ENCODE results near the gene RUFY3.
"Not testable (repeated sequence)": the region's sequence is repeated elsewhere in the genome, so short reads cannot be mapped to it uniquely, and the experiment has no call there.

Gene RUFY3

DNA sequence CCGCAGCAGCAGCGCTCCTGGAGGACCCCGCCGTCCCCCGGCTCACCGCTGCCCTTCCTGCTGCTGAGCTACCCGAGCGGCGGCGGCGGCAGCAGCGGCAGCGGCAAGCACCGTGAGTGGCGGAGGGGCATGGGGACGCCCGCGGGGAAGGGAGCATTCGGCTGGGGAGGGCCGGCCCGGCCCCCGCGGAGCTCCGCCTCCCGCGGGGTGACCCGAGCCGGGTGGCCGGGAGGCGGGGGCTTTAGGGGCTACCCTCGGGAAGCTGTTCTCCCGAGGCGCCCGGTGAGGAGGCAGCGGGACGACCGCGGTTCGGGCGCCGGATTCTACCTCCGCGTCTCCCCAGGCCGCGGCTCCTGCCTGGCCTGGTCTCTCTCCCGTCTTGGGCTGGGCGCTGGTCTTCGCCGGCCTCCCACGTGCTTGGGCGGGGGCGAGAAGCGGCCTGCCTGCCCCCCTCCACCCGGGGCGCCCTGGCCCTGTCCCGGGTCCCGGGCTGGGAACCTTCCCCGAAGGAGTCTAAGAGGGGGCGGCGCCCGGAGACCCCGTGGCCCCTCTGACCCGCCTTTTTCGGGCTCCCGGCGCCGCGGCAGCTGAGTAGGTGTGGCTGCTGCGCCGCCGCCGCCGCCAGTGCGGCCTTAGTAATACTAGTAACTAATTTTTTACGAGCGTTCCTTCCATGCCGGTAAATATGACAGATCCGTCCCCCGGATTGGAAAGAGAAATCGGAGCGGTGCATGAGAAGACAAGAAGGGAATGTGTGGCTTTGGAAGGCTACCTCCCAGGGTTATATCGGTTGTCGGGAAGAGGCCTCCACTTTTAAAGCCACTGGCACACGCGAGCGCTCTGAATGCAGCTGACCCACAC lies 16.4 kb upstream of the RUFY3 start:
- FAIRE-seq, result peak; percentile 67

DNA sequence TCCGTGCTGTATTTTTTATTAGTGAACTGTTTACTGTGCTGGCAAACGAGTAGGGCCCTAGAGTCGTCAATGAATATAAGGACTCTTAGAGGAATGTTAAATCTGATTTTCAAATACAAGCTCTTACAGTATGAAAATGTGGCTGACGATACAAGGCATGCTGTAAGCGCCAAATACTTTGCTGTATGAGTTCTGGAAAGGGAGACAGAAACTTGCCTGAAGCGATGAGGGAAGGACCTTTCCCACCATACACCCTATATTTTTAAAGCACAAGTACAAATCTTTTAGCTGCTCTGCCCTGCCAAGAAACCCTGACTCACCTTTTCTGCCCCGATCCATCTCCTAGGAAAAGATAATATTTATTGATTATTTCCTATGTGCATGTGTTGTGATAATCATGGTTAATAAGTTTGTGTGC lies 15.7 kb upstream of the RUFY3 start:
- DNase-seq (ENCODE audit: extremely low spot score, insufficient read length, low read depth) (no peak), FAIRE-seq (no peak)

More for the DNA sequence above, 16.4 kb upstream of the RUFY3 start:
- peak; percentile 56 for DNase-seq (ENCODE audit: extremely low spot score, insufficient read length, low read depth)

DNA sequence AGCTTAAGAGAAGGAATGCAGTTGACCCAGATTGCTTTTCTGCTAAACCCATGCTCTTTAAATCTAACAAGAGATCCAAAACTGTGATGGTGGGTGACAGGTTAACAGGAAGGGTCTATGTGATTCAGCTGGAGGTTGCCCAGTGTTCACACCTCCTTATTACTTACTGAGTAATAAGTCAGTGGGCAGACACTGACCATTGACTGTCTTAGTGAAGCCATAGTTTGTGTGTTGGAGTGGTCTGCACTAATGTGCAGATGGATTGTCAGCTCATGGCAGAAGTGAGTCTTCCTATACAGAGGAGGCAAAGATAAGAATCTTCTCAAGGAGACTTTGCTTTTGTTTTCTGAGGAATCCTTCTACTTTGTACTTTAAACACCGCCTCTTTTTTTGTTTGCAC lies 15.2 kb upstream of the RUFY3 start:
- FAIRE-seq, result no peak
- no peak for DNase-seq (ENCODE audit: extremely low spot score, insufficient read length, low read depth)

DNA sequence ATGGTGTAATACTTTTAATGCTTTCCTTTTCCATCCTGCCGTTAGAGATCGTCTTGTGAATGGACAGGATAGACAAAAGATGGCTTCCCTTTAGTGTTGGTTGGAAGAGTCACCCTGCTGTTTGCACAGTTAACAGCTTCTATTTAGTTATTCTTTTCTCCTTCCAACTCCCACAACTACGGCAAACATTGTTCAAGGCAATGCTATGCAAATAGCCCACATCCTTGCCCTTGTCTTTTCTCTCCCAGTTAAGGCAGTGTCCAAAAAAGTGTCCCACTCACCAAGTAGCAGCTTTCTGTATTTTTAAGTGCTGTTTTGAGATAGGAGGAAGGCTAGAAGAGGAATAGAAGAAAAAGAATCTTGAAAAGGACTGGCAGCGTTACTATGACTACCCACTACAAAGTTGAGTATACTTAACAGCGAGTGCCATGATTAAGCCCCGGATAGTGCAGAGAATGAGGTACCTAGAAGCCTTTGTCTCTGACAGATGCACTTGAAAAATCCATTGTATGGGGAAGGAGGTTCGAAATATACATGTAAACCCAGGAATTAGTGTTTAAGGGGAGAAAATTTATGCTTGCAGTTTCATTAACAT lies 12.1 kb upstream of the RUFY3 start:
- DNase-seq (ENCODE audit: extremely low spot score, insufficient read length, low read depth), result no peak

DNA sequence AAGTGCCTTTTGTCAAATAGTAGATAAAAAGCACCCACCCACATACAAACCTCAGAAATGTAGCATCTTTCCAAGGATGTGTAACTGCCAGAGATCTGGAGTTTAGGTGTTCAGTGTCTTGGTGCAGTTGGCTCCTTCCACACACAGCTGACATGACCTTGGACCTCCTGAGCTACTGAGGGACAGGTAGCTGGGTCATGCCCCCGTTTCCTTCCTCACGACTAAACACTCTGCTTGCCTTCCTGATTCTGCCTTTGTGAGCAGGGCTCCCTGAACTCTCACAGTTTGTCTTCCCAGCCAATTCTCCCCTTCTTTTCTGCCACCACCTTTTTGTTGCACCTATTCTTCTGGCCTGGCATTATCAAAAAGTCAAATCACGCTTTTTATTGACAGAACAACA lies 10.2 kb upstream of the RUFY3 start:
- DNase-seq (ENCODE audit: extremely low spot score, insufficient read length, low read depth) (no peak), FAIRE-seq (no peak)

More for the DNA sequence above, 12.1 kb upstream of the RUFY3 start:
- FAIRE-seq, result no peak

DNA sequence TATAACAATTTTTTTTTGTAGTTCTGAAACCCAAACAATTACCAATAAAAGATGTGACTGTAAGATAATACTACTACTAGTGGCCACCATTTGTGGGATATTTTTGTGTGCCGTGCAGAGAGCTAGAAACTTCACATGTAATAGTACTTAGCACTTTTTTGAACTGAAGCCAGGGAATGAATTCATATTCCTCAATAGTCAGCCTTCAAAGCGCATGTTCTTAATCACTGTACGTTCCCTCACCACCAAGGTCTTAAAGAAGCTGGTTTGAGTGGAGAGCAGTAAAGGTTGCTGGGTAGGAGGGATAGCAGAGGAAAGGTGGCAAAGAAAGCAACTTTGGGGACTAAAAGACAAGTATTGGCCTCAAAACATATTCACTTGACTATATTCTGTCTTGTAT lies 9.6 kb upstream of the RUFY3 start:
- no peak for DNase-seq (ENCODE audit: extremely low spot score, insufficient read length, low read depth)
- FAIRE-seq, result peak; percentile 29

DNA sequence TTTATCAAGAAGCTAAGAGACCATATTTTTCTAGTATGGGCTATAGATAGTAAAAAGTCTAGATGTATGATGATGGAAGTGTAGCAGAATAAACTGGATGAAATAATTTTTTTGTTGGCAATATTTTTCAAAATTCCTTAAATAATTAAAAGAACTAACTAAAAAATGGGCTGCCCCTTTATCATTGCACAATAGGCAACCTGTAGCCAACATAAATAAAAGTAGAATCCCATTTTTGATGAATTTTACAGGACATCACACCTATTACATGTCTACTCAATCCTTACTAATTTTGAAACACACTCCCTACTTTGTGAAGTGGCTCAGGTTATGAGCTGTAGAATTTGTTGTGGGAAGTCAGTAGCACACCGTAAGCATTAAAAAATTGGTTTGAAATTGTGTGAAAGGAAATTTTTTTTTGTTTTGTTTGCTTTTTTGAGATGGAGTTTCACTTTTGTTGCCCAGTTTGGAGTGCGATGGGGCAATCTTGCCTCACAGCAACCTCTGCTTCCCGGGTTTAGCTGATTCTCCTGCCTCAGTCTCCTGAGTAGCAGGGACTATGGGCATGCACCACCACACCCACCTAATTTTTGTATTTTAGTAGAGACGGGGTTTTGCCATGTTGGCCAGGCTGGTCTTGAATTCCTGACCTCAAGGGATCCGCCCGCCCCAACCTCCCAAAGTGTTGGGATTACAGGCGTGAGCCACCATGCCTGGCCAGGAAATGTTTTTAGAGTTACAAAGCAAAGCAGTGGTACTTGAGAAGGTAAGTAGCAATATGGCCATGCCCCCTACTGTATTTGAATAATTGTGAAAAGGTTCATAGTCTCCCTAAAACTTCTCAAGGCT lies 8.9 kb upstream of the RUFY3 start:
- FAIRE-seq (no peak), DNase-seq (ENCODE audit: extremely low spot score, insufficient read length, low read depth) (no peak)

DNA sequence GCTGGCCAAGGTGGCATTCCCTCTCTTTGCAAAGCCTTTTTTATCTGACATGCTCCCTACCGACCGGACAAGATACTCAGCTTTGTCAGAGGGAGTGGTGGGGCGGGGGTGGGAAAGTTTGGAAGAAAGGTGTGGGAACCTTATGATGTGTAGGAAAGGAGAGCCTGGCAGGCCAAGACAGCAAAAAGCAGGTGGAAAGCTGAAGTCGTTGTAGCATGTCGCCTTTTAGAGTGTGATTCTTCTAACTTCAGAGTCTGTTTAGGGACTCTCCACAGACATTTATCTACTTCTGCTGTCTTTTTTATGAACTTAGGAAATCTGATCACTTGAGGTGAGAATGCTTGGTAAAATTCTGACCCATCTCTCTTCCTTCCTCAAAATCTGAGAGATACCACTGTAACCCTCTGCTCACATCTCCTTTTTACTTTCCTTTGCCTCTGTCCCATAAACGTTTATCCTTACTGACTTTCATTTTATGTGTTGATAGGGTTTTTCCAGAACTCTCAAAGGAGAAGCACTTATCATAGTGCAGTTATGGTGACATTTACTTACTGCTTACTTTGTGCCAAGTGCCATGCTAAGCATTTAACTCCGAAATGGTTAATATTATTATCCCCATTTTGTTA lies 8.2 kb upstream of the RUFY3 start:
- FAIRE-seq (peak; percentile 85), DNase-seq (ENCODE audit: extremely low spot score, insufficient read length, low read depth) (no peak)

DNA sequence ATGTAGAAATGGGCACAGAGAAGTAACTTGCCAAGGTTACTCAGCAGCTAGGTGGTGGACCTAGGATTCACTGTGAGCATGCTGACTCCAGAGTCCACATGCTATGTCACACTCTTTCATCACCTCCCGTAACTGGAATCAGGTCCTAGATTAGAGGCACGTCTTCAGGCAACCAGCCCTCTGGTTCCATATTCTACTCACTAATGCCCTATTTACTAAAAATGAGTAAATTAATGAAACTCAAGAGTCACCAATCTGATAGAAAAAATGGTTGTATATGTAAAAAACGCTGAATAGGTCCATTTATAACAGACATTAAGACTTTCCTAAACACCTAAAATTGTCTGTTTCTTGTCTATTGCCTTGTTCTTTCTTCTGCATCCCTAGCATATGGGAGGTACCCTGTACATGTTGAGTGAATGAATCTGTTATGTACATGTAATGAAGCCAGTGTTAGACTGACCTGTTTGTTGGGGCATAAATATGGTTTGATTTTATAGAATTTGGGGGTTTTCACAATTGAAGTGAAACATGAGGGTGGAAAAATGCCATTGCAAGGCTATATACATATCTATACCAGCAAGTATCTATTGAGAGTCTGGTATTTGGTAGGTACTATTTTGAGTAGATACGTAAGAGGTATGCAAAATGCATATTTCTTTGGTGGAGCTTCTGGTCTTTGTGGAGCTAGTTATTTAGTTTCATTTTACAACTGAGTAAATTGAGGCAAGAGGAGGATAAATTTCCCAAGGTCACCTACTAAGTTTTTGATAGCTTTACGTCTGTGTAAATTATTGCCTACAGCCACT lies 7.5 kb upstream of the RUFY3 start:
- FAIRE-seq, result no peak
- no peak for DNase-seq (ENCODE audit: extremely low spot score, insufficient read length, low read depth)

DNA sequence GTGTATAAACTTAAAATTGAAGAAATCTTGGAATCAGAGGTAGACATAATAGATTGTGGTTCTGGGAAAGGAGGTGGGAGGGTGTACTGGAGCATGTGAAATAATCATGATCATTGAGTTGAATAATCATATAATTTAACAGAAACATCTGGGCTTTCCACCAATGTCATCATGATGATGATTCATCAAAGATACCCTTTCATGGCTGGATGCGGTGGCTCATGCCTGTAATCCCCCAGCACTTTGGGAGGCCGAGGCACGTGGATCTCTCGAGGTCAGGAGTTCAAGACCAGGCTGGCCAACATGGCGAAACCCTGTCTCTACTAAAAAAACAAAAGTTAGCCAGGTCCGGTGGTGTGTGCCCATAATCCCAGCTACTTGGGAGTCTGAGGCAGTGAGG lies 6.7 kb upstream of the RUFY3 start:
- no peak for DNase-seq (ENCODE audit: extremely low spot score, insufficient read length, low read depth)
- no peak for FAIRE-seq

DNA sequence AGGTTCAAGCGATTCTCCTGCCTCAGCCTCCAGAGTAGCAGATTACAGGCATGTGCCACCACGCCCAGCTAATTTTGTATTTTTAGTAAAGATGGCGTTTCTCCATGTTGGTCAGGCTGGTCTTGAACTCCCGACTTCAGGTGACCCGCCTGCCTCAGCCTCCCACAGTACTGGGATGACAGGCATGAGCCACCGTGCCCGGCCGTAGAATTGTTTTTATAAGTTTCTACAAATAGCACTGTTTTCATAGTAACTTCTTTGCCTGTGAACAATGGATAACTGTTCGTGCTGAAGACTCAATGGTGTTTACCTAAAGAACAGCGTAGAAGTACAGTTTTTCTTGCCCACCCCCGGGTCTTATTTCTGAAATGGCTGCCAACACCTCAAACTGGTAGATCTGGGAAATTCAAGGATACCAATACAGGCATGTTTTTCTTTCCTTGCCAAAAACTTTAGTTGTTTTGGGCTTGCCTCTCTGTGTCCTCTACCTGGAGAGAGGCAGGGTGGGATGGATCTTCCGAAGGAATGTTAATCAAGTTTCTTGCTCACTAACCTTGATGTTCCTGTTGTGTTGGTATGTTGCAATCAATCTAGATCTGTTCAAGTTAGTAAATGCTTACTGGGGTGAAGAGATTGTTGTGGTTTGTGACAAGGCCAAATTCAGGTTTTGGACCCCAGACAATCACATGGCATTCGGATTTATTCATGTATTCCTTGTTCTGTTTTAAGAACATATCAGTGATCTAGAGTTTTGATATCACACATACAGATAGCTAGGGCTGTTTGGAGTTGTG lies 2.8 kb upstream of the RUFY3 start:
- FAIRE-seq (no peak), DNase-seq (ENCODE audit: extremely low spot score, insufficient read length, low read depth) (no peak)

DNA sequence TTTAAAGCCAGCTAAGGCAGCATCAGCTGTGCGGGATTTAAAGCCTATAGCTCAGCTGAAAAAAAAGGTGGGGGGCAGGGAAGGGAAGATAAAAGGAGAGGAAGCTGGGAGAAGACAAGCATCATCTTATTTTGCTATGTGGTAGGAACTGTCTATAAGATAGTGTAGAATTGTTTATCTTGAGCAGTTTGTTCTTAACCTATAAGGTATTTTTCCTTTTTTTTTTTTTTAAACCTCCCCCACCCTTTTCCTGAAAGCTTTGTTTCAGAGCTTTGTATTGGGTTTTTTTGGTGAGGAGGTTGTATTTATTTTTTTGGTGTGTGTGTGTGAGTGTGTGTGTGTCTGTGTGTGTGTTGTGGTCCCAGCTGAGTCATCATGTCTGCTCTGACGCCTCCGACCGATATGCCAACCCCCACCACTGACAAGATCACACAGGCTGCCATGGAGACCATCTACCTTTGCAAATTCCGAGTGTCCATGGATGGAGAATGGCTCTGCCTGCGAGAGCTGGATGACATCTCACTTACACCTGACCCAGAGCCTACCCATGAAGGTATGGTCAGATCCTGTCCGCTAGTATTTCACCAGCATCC lies 531 bp downstream of the RUFY3 start:
- FAIRE-seq (no peak), DNase-seq (ENCODE audit: extremely low spot score, insufficient read length, low read depth) (no peak)

DNA sequence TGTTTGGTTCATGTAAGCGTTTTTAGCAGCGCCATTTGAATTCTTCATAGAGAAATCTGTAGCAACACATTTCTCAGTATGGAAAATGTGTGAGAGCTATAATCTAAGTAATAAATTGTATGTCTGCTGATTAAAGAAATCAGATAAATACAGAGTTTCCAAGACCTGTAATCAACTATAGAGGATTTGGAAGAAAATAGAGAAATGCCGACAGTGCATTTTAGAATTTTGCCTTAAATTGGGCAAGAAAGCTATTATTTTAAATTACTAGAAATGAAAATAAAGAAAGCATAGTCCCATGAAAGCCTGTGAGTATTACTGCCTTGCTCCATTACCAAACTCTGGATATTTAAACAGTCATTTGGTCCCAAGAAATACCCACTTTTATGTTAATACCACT lies 2.7 kb downstream of the RUFY3 start:
- DNase-seq (ENCODE audit: extremely low spot score, insufficient read length, low read depth), result no peak
- no peak for FAIRE-seq

DNA sequence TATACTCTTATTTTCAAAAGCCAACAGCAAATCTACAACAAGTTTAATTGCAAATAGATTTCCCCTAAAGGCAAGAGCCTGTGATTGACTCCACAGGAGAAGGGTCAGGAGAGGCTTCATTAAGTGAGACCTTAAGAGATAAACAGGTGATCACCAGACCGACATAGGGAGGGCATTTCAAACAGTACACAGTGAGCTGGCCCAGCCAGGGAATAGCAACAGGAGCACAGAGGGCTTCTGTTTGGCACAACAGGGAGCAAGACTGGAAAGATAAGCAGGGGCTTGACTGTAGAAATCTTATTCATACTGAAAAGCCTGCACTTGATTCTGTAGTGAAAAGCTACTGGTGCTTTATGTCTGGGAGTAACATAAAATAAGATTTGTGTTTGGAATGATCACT lies 3.9 kb downstream of the RUFY3 start:
- no peak for FAIRE-seq
- DNase-seq (ENCODE audit: extremely low spot score, insufficient read length, low read depth), result no peak

DNA sequence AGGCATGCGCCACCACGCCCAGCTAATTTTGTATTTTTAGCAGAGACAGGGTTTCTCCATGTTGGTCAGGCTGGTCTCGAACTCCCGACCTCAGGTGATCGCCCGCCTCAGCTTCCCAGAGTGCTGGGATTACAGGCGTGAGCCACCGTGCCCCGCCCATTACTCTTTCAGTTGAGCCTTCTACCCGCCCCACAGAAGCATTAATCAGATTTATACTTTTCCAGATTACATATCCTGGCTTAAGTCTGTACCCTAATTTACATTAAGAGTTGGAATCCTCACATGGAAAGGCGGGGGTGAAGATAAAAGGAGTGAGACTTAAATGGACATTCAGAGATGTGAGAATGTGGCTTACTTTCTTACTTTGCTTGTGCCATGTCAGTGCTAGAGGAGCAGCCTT lies 4.8 kb downstream of the RUFY3 start:
- not testable (repeated sequence) for FAIRE-seq; DNase-seq (ENCODE audit: extremely low spot score, insufficient read length, low read depth)

DNA sequence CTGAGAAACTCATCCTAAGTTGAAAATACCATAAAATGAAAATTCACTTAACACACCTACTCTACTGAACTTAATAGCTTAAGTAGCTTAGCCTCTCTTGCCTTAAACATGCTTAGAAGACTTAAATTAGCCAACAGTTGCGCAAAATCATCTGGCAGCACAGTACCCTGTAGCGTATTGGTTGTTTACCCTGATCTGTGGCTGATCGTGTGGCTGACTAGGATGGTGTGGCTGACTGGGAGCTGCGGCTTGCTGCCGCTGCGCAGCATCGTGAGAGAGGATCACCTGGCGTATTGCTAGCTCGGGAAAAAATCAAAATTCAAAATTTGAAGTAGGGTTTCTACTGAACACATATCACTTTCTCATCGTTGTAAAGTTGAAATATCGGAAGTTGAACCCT lies 6.3 kb downstream of the RUFY3 start:
- FAIRE-seq, result no peak
- DNase-seq (ENCODE audit: extremely low spot score, insufficient read length, low read depth), result no peak

DNA sequence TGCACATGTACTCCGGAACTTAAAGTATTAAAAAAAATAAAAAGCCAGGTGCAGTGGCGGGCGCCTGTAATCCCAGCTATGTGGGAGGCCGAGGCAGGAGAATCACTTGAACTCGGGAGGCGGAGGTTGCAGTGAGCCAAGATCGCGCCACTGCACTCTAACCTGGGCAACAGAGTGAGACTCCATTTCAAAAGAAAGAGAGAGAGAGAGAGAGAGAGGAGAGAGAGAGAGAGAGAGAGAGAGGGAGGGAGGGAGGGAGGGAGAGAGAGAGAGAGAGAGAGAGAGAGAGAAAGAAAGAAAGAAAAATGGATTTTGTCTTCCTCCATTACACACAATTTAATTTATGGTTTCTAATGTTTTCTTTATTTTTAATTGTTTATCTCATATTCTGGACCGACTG lies 11.1 kb downstream of the RUFY3 start:
- DNase-seq (ENCODE audit: extremely low spot score, insufficient read length, low read depth); FAIRE-seq: not testable (repeated sequence)

DNA sequence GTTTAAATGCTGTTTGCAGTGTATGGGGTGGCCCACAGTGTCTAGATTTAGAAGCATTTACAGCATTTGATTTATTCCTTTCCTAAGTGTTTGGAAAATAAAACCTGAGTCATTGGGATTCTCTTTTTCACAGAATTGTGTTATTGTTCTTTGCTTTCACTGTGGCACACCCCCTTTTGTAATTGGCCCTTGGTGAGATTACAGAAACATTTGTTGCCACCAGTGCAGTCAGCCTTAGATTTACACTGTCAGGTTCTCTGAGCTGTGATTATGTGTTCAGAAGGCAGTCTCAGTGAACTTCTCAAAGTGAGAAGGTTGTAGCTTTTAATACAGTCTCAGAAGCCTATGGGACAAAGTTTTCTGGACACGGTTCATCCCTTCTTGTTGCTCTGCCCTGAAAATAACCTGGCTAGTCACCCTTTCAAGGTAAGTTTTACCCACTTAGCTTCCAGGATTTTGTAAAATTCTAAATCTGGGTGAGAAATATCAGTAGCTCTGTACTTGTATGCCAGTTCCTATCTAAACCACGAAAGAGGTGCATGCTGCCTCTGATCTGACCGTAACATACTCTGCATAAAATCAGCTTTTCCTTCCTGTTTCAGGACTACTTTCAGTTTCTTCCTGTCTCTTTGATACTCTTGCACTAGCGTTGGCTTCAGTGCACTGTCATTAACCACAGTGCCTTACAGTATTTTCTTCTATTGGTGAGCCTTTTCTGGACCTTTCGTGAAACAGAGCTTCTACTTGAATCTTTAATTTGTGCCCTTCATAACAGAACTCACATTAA lies 12.6 kb downstream of the RUFY3 start:
- peak; percentile 98 for FAIRE-seq
- DNase-seq (ENCODE audit: extremely low spot score, insufficient read length, low read depth), result peak; percentile 36
